ENCODE results near the gene GRID1. TPM values are rescaled to one million over a fixed set of nuclear protein-coding genes. Genes with fewer than 3 reads are reported as not detected.

Gene GRID1
- total RNA-seq, 1 experiment from 2014 or later: not detected

- Histone ChIP-seq H3K27me3 (ENCODE audit: low read length) (no peaks in the 10 kb centered on the region), H3K4me2 (ENCODE audit: low read length) (no peak overlapping the region), H3K9me3 (ENCODE audit: low read length) (no peaks in the 10 kb centered on the region), H2AFZ (ENCODE audit: low read length) (no peak overlapping the region), H3F3A (ENCODE audit: low read length, unreplicated experiment) (no peaks in the 10 kb centered on the region), H3K27ac (ENCODE audit: low read length) (no peak overlapping the region), H3K4me1 (ENCODE audit: insufficient read depth, low read length) (no peaks in the 10 kb centered on the region), H3K9ac (ENCODE audit: low read length) (no peak overlapping the region), H3K4me3 (ENCODE audit: low read length) (no peak overlapping the region), H4K20me1 (ENCODE audit: low read length) (no peaks in the 10 kb centered on the region), H3K36me3 (ENCODE audit: low read depth, low read length) (no peaks in the 10 kb centered on the region), H3K79me2 (ENCODE audit: low read length) (no peaks in the 10 kb centered on the region), H3K9me2 (replicated peaks; ENCODE audit: low read length) (no peaks in the 10 kb centered on the region)
- POLR2A ChIA-PET (ENCODE audit: unreplicated experiment): no interaction called here
- no TSS peak for BruUV-seq (replicated peaks)
- DNase-seq (no peak), ATAC-seq (no peak)
- CTCF ChIA-PET: no interaction called here
- no peak for TF ChIP-seq EZH2 (IDR thresholded peaks at IDR 0.05; ENCODE audit: low read length, unreplicated experiment)
- intact Hi-C loops (cut with micrococcal nuclease): no loop called here
Observed at GRCh38 chr10:85927952-85928665, 438.5 kb downstream of the GRID1 start.

GRCh38 chr10:85926986-85927385 lies 439.6 kb downstream of the GRID1 start:
- Histone ChIP-seq H3K4me3 (ENCODE audit: low read length) (no peak overlapping the region), H3K9me2 (replicated peaks; ENCODE audit: low read length) (no peaks in the 10 kb centered on the region), H3K27me3 (ENCODE audit: low read length) (no peaks in the 10 kb centered on the region), H3K36me3 (ENCODE audit: low read depth, low read length) (no peaks in the 10 kb centered on the region), H3K9me3 (ENCODE audit: low read length) (no peaks in the 10 kb centered on the region), H3K27ac (ENCODE audit: low read length) (no peak overlapping the region), H4K20me1 (ENCODE audit: low read length) (no peaks in the 10 kb centered on the region), H3K79me2 (ENCODE audit: low read length) (no peaks in the 10 kb centered on the region), H2AFZ (ENCODE audit: low read length) (no peak overlapping the region), H3F3A (ENCODE audit: low read length, unreplicated experiment) (no peaks in the 10 kb centered on the region), H3K4me1 (ENCODE audit: insufficient read depth, low read length) (no peaks in the 10 kb centered on the region), H3K4me2 (ENCODE audit: low read length) (no peak overlapping the region), H3K9ac (ENCODE audit: low read length) (no peak overlapping the region)
- intact Hi-C loops (cut with micrococcal nuclease): no loop called here
- no peak for TF ChIP-seq CTCF (conservative IDR thresholded peaks at IDR 0.05; ENCODE audit: low read depth, low read length)
- TF ChIP-seq EZH2 (IDR thresholded peaks at IDR 0.05; ENCODE audit: low read length, unreplicated experiment): no peak
- TF ChIP-seq EZH2phosphoT487 (IDR thresholded peaks at IDR 0.05; ENCODE audit: borderline replicate concordance, low read length): no peak
- ATAC-seq (no peak), DNase-seq (no peak)
- CTCF ChIA-PET: no interaction called here
- POLR2A ChIA-PET (ENCODE audit: unreplicated experiment): no interaction called here
- BruUV-seq (replicated peaks): no TSS peak

GRCh38 chr10:85926136-85926535 lies 440.5 kb downstream of the GRID1 start:
- H3K36me3 ChIP-seq (ENCODE audit: low read depth, low read length): no peaks in the 10 kb centered on the region
- H3K9me2 ChIP-seq (replicated peaks; ENCODE audit: low read length): no peaks in the 10 kb centered on the region
- no peak overlapping the region for H3K9ac ChIP-seq (ENCODE audit: low read length)
- CTCF ChIA-PET: no interaction called here
- DNase-seq (no peak), ATAC-seq (no peak)
- no peak for TF ChIP-seq EZH2phosphoT487 (IDR thresholded peaks at IDR 0.05; ENCODE audit: borderline replicate concordance, low read length)
- no peak for TF ChIP-seq EZH2 (IDR thresholded peaks at IDR 0.05; ENCODE audit: low read length, unreplicated experiment)
- TF ChIP-seq CTCF (conservative IDR thresholded peaks at IDR 0.05; ENCODE audit: low read depth, low read length): no peak
- no peak overlapping the region for H2AFZ ChIP-seq (ENCODE audit: low read length)
- POLR2A ChIA-PET (ENCODE audit: unreplicated experiment): no interaction called here
- no peaks in the 10 kb centered on the region for H3F3A ChIP-seq (ENCODE audit: low read length, unreplicated experiment)
- BruUV-seq (replicated peaks): no TSS peak
- H4K20me1 ChIP-seq (ENCODE audit: low read length): no peaks in the 10 kb centered on the region
- H3K4me1 ChIP-seq (ENCODE audit: insufficient read depth, low read length): no peaks in the 10 kb centered on the region
- H3K4me3 ChIP-seq (ENCODE audit: low read length): no peak overlapping the region
- no peak overlapping the region for H3K27ac ChIP-seq (ENCODE audit: low read length)
- no peak overlapping the region for H3K4me2 ChIP-seq (ENCODE audit: low read length)
- no peaks in the 10 kb centered on the region for H3K9me3 ChIP-seq (ENCODE audit: low read length)
- H3K27me3 ChIP-seq (ENCODE audit: low read length): no peaks in the 10 kb centered on the region
- intact Hi-C loops (cut with micrococcal nuclease): no loop called here
- no peaks in the 10 kb centered on the region for H3K79me2 ChIP-seq (ENCODE audit: low read length)

All from PC-3 (cell line).